Erythroblast (primary cell): ENCODE measurements around the gene IL36B.

ENCODE experiments used
- GATA1 ChIP-seq: IDR thresholded peaks from 2 replicates; pipeline ENCODE4 v1.6.1; 2011; ENCODE audit warnings: low read depth, mild to moderate bottlenecking, control low read depth, low read length, moderate library complexity
- POLR2A ChIP-seq: IDR thresholded peaks from 2 replicates; pipeline ENCODE4 v1.6.1; 2011; ENCODE audit warnings: mild to moderate bottlenecking, low read length

GRCh38 chr2:113032737-113033136, 19.9 kb downstream of the IL36B start:
- TF ChIP-seq POLR2A (no peak), GATA1 (no peak)
